Measurements from ENCODE around the gene TUSC2. TPM values are rescaled to one million over a fixed set of nuclear protein-coding genes. Genes with fewer than 3 reads are reported as not detected.

TUSC2 gene
- total and polyA plus RNA-seq, 2 of the 13 experiments (the other 11 are each of a cell fraction or from before 2014, with no cell fraction given): 36.7 to 39.1 TPM

DNA sequence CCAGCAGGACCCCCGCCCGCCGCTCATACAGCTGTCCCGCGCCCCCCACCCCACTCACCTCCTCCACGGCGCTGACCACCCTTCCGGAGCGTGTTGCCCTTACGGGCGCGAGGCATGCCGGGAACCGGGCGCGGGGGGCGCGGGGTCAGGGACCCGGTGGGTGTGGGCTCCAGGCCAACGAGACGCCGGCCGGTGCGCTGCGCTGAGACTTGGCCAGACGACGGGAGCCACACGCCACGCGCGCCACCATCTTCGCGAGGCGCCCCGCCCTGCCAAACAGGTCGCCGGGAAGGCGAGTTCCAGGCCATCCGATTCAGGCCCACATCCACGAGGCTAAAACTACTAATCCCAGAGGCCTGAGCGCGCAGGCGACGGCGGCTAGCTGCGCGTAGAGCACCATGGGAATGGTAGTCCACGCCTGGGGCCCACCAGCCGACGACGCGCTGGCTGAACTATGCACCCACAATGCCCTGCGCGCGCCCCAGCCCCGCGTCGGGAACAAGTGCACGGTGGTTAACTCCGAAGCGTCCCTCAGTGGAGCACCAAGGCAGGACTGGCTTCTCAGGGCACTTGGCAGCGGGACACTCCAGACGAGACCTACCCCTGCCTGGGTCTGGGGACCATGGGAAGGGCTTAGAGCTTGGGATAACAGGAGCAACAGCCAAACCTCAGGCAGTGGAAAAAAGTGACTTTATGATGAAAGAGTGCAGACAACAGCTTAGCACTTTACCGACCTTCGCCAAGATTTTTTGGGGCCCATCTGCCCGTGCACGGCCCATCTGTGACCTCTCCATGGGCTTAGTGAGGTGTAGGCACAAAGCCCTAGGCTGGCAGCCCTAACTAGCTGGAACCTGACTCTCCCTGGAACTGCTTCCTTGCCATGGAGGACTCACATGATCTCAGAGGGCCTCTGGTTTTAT, 35.6 kb downstream of the TUSC2 start, which contains the start of gene IFRD2 (continued):
- TF ChIP-seq ZNF574 (CRISPR knock-in tag; IDR thresholded peaks at IDR 0.05): peak; percentile 96
- no peak for TF ChIP-seq FOXP1 (IDR thresholded peaks at IDR 0.05)
- no peak for TF ChIP-seq FOXP1 (CRISPR knock-in tag; IDR thresholded peaks at IDR 0.05)
- no peak for TF ChIP-seq CEBPG (CRISPR knock-in tag; IDR thresholded peaks at IDR 0.05)
- 0 out of 2 replicates have a peak, but pooled peaks have one; percentile 45 for TF ChIP-seq PPARG (CRISPR knock-in tag; conservative IDR thresholded peaks at IDR 0.05)
- TF ChIP-seq, protein P1, sequence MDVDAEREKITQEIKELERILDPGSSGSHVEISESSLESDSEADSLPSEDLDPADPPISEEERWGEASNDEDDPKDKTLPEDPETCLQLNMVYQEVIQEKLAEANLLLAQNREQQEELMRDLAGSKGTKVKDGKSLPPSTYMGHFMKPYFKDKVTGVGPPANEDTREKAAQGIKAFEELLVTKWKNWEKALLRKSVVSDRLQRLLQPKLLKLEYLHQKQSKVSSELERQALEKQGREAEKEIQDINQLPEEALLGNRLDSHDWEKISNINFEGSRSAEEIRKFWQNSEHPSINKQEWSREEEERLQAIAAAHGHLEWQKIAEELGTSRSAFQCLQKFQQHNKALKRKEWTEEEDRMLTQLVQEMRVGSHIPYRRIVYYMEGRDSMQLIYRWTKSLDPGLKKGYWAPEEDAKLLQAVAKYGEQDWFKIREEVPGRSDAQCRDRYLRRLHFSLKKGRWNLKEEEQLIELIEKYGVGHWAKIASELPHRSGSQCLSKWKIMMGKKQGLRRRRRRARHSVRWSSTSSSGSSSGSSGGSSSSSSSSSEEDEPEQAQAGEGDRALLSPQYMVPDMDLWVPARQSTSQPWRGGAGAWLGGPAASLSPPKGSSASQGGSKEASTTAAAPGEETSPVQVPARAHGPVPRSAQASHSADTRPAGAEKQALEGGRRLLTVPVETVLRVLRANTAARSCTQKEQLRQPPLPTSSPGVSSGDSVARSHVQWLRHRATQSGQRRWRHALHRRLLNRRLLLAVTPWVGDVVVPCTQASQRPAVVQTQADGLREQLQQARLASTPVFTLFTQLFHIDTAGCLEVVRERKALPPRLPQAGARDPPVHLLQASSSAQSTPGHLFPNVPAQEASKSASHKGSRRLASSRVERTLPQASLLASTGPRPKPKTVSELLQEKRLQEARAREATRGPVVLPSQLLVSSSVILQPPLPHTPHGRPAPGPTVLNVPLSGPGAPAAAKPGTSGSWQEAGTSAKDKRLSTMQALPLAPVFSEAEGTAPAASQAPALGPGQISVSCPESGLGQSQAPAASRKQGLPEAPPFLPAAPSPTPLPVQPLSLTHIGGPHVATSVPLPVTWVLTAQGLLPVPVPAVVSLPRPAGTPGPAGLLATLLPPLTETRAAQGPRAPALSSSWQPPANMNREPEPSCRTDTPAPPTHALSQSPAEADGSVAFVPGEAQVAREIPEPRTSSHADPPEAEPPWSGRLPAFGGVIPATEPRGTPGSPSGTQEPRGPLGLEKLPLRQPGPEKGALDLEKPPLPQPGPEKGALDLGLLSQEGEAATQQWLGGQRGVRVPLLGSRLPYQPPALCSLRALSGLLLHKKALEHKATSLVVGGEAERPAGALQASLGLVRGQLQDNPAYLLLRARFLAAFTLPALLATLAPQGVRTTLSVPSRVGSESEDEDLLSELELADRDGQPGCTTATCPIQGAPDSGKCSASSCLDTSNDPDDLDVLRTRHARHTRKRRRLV (CRISPR knock-in tag; IDR thresholded peaks at IDR 0.05): no peak
- no peak for TF ChIP-seq HIVEP1 (CRISPR knock-in tag; IDR thresholded peaks at IDR 0.05)
- no peak for TF ChIP-seq PTBP1 (IDR thresholded peaks at IDR 0.05; ENCODE audit: low read depth, low read length, poor library complexity, severe bottlenecking)
- TF ChIP-seq ZKSCAN8 (CRISPR knock-in tag; IDR thresholded peaks at IDR 0.05; ENCODE audit: borderline replicate concordance): no peak
- TF ChIP-seq, protein P2, sequence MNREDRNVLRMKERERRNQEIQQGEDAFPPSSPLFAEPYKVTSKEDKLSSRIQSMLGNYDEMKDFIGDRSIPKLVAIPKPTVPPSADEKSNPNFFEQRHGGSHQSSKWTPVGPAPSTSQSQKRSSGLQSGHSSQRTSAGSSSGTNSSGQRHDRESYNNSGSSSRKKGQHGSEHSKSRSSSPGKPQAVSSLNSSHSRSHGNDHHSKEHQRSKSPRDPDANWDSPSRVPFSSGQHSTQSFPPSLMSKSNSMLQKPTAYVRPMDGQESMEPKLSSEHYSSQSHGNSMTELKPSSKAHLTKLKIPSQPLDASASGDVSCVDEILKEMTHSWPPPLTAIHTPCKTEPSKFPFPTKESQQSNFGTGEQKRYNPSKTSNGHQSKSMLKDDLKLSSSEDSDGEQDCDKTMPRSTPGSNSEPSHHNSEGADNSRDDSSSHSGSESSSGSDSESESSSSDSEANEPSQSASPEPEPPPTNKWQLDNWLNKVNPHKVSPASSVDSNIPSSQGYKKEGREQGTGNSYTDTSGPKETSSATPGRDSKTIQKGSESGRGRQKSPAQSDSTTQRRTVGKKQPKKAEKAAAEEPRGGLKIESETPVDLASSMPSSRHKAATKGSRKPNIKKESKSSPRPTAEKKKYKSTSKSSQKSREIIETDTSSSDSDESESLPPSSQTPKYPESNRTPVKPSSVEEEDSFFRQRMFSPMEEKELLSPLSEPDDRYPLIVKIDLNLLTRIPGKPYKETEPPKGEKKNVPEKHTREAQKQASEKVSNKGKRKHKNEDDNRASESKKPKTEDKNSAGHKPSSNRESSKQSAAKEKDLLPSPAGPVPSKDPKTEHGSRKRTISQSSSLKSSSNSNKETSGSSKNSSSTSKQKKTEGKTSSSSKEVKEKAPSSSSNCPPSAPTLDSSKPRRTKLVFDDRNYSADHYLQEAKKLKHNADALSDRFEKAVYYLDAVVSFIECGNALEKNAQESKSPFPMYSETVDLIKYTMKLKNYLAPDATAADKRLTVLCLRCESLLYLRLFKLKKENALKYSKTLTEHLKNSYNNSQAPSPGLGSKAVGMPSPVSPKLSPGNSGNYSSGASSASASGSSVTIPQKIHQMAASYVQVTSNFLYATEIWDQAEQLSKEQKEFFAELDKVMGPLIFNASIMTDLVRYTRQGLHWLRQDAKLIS (CRISPR knock-in tag; IDR thresholded peaks at IDR 0.05): no peak
- TF ChIP-seq, protein P3, sequence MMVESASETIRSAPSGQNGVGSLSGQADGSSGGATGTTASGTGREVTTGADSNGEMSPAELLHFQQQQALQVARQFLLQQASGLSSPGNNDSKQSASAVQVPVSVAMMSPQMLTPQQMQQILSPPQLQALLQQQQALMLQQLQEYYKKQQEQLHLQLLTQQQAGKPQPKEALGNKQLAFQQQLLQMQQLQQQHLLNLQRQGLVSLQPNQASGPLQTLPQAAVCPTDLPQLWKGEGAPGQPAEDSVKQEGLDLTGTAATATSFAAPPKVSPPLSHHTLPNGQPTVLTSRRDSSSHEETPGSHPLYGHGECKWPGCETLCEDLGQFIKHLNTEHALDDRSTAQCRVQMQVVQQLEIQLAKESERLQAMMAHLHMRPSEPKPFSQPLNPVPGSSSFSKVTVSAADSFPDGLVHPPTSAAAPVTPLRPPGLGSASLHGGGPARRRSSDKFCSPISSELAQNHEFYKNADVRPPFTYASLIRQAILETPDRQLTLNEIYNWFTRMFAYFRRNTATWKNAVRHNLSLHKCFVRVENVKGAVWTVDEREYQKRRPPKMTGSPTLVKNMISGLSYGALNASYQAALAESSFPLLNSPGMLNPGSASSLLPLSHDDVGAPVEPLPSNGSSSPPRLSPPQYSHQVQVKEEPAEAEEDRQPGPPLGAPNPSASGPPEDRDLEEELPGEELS (CRISPR knock-in tag; IDR thresholded peaks at IDR 0.05): no peak; the same call in 1 of the 2 replicates
- no peak for TF ChIP-seq ZFP36L2 (CRISPR knock-in tag; IDR thresholded peaks at IDR 0.05)
- no peak for TF ChIP-seq ZNF256 (CRISPR knock-in tag; conservative IDR thresholded peaks at IDR 0.05)
- TF ChIP-seq, protein P4, sequence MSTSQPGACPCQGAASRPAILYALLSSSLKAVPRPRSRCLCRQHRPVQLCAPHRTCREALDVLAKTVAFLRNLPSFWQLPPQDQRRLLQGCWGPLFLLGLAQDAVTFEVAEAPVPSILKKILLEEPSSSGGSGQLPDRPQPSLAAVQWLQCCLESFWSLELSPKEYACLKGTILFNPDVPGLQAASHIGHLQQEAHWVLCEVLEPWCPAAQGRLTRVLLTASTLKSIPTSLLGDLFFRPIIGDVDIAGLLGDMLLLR (CRISPR knock-in tag; IDR thresholded peaks at IDR 0.05): no peak
- no peak for TF ChIP-seq MAFF (IDR thresholded peaks at IDR 0.05; ENCODE audit: low read depth, low read length)

Data from HepG2 (cell line).